MM.1S (cell line): Measurements from ENCODE around the gene PCCB.

ENCODE experiments used
- DNase-seq: peaks from one replicate; pipeline ENCODE4 v3.0.0-alpha.2; 2015
- H2AFZ ChIP-seq: fragments of 300-600 bp; sonication (generic); 2 replicates; pipeline ENCODE4 v1.6.0; 2016; ENCODE audit warnings: antibody characterized with exemption, low read length
- H3F3A ChIP-seq: fragments of 300-600 bp; sonication (generic); 2 replicates; pipeline ENCODE4 v1.6.1; 2016; ENCODE audit warnings: mild to moderate bottlenecking, antibody characterized with exemption, low read length, moderate library complexity, mixed read lengths; ENCODE audit not compliant: insufficient read depth
- H3K27ac ChIP-seq: fragments of 300-600 bp; sonication (generic); 2 replicates; pipeline ENCODE4 v1.5.1; 2016; ENCODE audit warnings: mild to moderate bottlenecking, low read length
- H3K27me3 ChIP-seq: fragments of 300-600 bp; sonication (generic); replicated peaks from 2 replicates; pipeline ENCODE4 v1.6.0; 2016; ENCODE audit warnings: low read length; ENCODE audit not compliant: insufficient read depth
- H3K36me3 ChIP-seq: fragments of 300-600 bp; sonication (generic); replicated peaks from 2 replicates; pipeline ENCODE4 v1.6.1; 2016; ENCODE audit warnings: mild to moderate bottlenecking, low read length, mixed read lengths; ENCODE audit not compliant: insufficient read depth
- H3K4me1 ChIP-seq: fragments of 300-600 bp; sonication (generic); 2 replicates; pipeline ENCODE4 v1.6.1; 2016; ENCODE audit warnings: low read length, mixed read lengths
- H3K4me2 ChIP-seq: fragments of 300-600 bp; sonication (generic); 2 replicates; pipeline ENCODE4 v1.6.0; 2016; ENCODE audit warnings: low read depth, low read length
- H3K4me3 ChIP-seq: fragments of 300-600 bp; sonication (generic); 2 replicates; pipeline ENCODE4 v1.5.1; 2016; ENCODE audit warnings: low read length, mixed read lengths
- H3K79me2 ChIP-seq: fragments of 300-600 bp; sonication (generic); 2 replicates; pipeline ENCODE4 v1.6.1; 2016; ENCODE audit warnings: mixed run types, low read length, mixed read lengths
- H3K9ac ChIP-seq: fragments of 300-600 bp; sonication (generic); 2 replicates; pipeline ENCODE4 v1.6.1; 2016; ENCODE audit warnings: low read length, mixed read lengths
- H3K9me2 ChIP-seq: fragments of 300-600 bp; sonication (generic); replicated peaks from 2 replicates; pipeline ENCODE4 v1.6.1; 2016; ENCODE audit warnings: mild to moderate bottlenecking, low read length, mixed read lengths; ENCODE audit not compliant: insufficient read depth
- H3K9me3 ChIP-seq: fragments of 300-600 bp; sonication (generic); replicated peaks from 2 replicates; pipeline ENCODE4 v1.6.1; 2016; ENCODE audit warnings: mild to moderate bottlenecking, low read length, mixed read lengths; ENCODE audit not compliant: insufficient read depth
- H4K20me1 ChIP-seq: fragments of 300-600 bp; sonication (generic); 2 replicates; pipeline ENCODE4 v1.6.1; 2016; ENCODE audit warnings: mild to moderate bottlenecking, low read length, moderate library complexity, mixed read lengths; ENCODE audit not compliant: insufficient read depth
- EZH2 ChIP-seq: fragments of 300-600 bp; sonication (generic); optimal IDR thresholded peaks from 2 replicates; pipeline ENCODE3; 2017; ENCODE audit warnings: low read depth, mild to moderate bottlenecking, antibody characterized with exemption, low read length, mixed read lengths
- EZH2phosphoT487 ChIP-seq: fragments of 300-600 bp; sonication (generic); IDR thresholded peaks from 2 replicates; pipeline ENCODE4 v1.6.1; 2018; ENCODE audit warnings: antibody characterized with exemption, low read length
- TF ChIP-seq, protein P1 (sequence below): fragments of 300-600 bp; sonication (generic); IDR thresholded peaks from 2 replicates; pipeline ENCODE4 v1.5.1; 2016; ENCODE audit warnings: antibody characterized with exemption, low read length, mixed read lengths

PCCB gene

DNA sequence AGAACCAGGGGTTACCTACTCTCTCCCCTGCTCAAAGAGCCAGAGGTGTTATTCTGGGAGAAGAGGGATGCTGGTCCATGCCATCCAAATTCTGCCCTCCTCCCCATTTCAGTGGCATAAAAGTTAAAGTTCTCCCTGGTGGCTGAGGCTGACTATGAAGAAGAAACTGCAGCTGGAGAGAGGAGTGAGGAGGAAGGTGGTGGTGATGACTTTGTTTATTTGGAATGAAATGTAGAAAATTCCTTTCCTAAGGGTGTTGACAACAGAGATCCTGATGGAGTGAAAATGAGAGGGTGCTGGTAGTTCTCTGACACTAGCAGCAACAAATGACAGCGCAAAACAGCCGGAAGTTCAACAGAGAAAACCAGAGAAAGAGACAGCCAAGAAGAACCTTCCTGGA lies 100.4 kb downstream of the PCCB start:
- H3K4me2 ChIP-seq, result no peak overlapping the region

DNA sequence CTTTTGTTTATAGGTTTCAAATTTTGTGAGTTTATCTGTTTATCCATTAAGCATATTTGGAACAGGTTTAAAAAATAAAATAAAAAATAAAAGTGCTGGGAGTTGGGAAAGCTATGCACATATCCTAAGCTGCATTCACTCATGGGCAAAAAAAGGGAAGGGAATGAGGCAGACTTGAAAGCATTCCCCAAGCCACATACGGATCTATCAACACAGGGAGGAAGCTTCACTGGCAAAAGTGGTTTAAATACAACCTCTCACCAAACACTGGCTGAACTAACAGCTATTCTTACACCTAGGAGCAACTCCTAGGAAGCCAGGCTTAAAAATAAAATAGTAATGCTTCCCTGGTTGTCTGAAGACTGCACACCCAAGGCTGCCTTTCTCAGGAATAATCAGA lies 101.2 kb downstream of the PCCB start:
- no peak for DNase-seq
- TF ChIP-seq EZH2phosphoT487 (no peak), EZH2 (no peak)
- Histone ChIP-seq H3K36me3 (no peaks in the 10 kb centered on the region; the same call in 1 of the 2 replicates), H2AFZ (no peak overlapping the region), H3K4me2 (no peak overlapping the region), H3K4me3 (no peak overlapping the region), H3K4me1 (no peaks in the 10 kb centered on the region), H3K9ac (no peak overlapping the region), H3K9me3 (no peaks in the 10 kb centered on the region), H3K27me3 (no peaks in the 10 kb centered on the region), H3K9me2 (no peaks in the 10 kb centered on the region), H3K79me2 (no peaks in the 10 kb centered on the region), H3K27ac (no peak overlapping the region), H3F3A (peaks cover 5% of the 10 kb centered on the region; the same call in 1 of the 2 replicates), H4K20me1 (no peaks in the 10 kb centered on the region)

More for the DNA sequence above, 100.4 kb downstream of the PCCB start:
- TF ChIP-seq EZH2phosphoT487 (no peak), EZH2 (no peak)
- TF ChIP-seq, protein P1, sequence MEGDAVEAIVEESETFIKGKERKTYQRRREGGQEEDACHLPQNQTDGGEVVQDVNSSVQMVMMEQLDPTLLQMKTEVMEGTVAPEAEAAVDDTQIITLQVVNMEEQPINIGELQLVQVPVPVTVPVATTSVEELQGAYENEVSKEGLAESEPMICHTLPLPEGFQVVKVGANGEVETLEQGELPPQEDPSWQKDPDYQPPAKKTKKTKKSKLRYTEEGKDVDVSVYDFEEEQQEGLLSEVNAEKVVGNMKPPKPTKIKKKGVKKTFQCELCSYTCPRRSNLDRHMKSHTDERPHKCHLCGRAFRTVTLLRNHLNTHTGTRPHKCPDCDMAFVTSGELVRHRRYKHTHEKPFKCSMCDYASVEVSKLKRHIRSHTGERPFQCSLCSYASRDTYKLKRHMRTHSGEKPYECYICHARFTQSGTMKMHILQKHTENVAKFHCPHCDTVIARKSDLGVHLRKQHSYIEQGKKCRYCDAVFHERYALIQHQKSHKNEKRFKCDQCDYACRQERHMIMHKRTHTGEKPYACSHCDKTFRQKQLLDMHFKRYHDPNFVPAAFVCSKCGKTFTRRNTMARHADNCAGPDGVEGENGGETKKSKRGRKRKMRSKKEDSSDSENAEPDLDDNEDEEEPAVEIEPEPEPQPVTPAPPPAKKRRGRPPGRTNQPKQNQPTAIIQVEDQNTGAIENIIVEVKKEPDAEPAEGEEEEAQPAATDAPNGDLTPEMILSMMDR, result no peak
- H3K9me3 ChIP-seq, result no peaks in the 10 kb centered on the region
- H3K9me2 ChIP-seq, result no peaks in the 10 kb centered on the region
- H3K27me3 ChIP-seq, result no peaks in the 10 kb centered on the region
- no peak overlapping the region for H3K9ac ChIP-seq
- no peak overlapping the region for H2AFZ ChIP-seq
- no peaks in the 10 kb centered on the region for H3K79me2 ChIP-seq
- H3K4me3 ChIP-seq, result no peak overlapping the region
- no peaks in the 10 kb centered on the region for H3F3A ChIP-seq
- H3K36me3 ChIP-seq, result no peaks in the 10 kb centered on the region; the same call in 1 of the 2 replicates
- no peaks in the 10 kb centered on the region for H4K20me1 ChIP-seq
- DNase-seq, result no peak
- no peaks in the 10 kb centered on the region for H3K4me1 ChIP-seq
- H3K27ac ChIP-seq, result no peak overlapping the region

DNA sequence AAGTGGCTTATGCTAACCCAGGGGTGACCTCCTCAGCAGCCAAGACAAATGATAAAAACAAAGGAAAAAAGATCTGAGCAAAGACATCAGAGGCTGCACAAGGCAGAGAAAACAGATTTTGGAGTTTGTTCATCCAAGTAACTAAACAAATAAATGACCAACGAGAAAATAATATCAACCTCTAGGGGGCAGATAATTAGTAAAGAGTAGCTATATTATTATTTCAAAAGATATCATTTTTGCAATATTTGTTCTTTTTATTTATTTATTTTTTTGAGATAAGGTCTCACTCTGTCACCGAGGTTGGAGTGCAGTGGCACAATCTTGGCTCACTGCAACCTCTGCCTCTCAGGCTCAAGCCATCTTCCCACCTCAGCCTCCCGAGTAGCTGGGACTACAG lies 101.8 kb downstream of the PCCB start:
- Histone ChIP-seq H3K4me2 (no peak overlapping the region), H3K4me3 (no peak overlapping the region), H3K36me3 (no peaks in the 10 kb centered on the region; the same call in 1 of the 2 replicates), H3K9me3 (no peaks in the 10 kb centered on the region), H3K4me1 (no peaks in the 10 kb centered on the region), H3F3A (peaks cover 5% of the 10 kb centered on the region; the same call in 1 of the 2 replicates), H4K20me1 (no peaks in the 10 kb centered on the region), H3K27me3 (no peaks in the 10 kb centered on the region), H3K27ac (no peak overlapping the region), H3K9ac (no peak overlapping the region), H2AFZ (no peak overlapping the region), H3K79me2 (no peaks in the 10 kb centered on the region), H3K9me2 (no peaks in the 10 kb centered on the region)
- DNase-seq, result no peak
- TF ChIP-seq EZH2, result no peak
- TF ChIP-seq, protein P1, result peak; percentile 13; the same call in 1 of the 2 replicates
- TF ChIP-seq EZH2phosphoT487, result no peak

- no peaks in the 10 kb centered on the region for H4K20me1 ChIP-seq
- H3K4me3 ChIP-seq, result no peak overlapping the region
- no peak overlapping the region for H3K9ac ChIP-seq
- H3K9me2 ChIP-seq, result no peaks in the 10 kb centered on the region
- no peak overlapping the region for H2AFZ ChIP-seq
- no peaks in the 10 kb centered on the region for H3K27me3 ChIP-seq
- TF ChIP-seq, protein P1, result no peak
- no peak for TF ChIP-seq EZH2phosphoT487
- no peak for TF ChIP-seq EZH2
- H3F3A ChIP-seq, result peaks cover 5% of the 10 kb centered on the region
- H3K79me2 ChIP-seq, result no peaks in the 10 kb centered on the region
- no peak overlapping the region for H3K4me2 ChIP-seq
- no peaks in the 10 kb centered on the region; the same call in 1 of the 2 replicates for H3K36me3 ChIP-seq
- H3K4me1 ChIP-seq, result no peaks in the 10 kb centered on the region
- no peak for DNase-seq
- no peaks in the 10 kb centered on the region for H3K9me3 ChIP-seq
- H3K27ac ChIP-seq, result no peak overlapping the region
These were observed 103.3 kb downstream of the PCCB start for GRCh38 chr3:136353461-136353860.
